Measurements from ENCODE around the gene SDCBP2.

The SDCBP2 gene

GRCh38 chr20:1269235-1269634, 59.7 kb downstream of the SDCBP2 start:
- TF ChIP-seq, protein P1, sequence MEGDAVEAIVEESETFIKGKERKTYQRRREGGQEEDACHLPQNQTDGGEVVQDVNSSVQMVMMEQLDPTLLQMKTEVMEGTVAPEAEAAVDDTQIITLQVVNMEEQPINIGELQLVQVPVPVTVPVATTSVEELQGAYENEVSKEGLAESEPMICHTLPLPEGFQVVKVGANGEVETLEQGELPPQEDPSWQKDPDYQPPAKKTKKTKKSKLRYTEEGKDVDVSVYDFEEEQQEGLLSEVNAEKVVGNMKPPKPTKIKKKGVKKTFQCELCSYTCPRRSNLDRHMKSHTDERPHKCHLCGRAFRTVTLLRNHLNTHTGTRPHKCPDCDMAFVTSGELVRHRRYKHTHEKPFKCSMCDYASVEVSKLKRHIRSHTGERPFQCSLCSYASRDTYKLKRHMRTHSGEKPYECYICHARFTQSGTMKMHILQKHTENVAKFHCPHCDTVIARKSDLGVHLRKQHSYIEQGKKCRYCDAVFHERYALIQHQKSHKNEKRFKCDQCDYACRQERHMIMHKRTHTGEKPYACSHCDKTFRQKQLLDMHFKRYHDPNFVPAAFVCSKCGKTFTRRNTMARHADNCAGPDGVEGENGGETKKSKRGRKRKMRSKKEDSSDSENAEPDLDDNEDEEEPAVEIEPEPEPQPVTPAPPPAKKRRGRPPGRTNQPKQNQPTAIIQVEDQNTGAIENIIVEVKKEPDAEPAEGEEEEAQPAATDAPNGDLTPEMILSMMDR (IDR thresholded peaks at IDR 0.05; ENCODE audit: unreplicated experiment in 3 of 3) = no peak
- H3K4me3 Mint-ChIP-seq = peak overlapping the region in 1 of 3 experiments; percentile 39
- peaks cover 8% of the 10 kb centered on the region for H3K27me3 Mint-ChIP-seq (ENCODE audit: low read depth)
- H3K27ac Mint-ChIP-seq = no peak overlapping the region
- H3K4me1 Mint-ChIP-seq = peaks cover 48% of the 10 kb centered on the region
- H3K9me3 Mint-ChIP-seq = no peaks in the 10 kb centered on the region
- no peaks in the 10 kb centered on the region for H3K36me3 Mint-ChIP-seq (ENCODE audit: low read depth)

- Mint-ChIP-seq H3K27me3 (ENCODE audit: low read depth) (peaks cover 3% of the 10 kb centered on the region), H3K36me3 (ENCODE audit: low read depth) (no peaks in the 10 kb centered on the region), H3K27ac (peak overlapping the region in 1 of 3 experiments; percentile 20), H3K9me3 (no peaks in the 10 kb centered on the region), H3K4me3 (peak overlapping the region; percentile 83 to 87 (median 85)), H3K4me1 (peaks cover 37% of the 10 kb centered on the region)
- TF ChIP-seq, protein P1 (IDR thresholded peaks at IDR 0.05; ENCODE audit: unreplicated experiment in 3 of 3) = no peak
Measured at GRCh38 chr20:1267809-1268374, 61.0 kb downstream of the SDCBP2 start.

DNA sequence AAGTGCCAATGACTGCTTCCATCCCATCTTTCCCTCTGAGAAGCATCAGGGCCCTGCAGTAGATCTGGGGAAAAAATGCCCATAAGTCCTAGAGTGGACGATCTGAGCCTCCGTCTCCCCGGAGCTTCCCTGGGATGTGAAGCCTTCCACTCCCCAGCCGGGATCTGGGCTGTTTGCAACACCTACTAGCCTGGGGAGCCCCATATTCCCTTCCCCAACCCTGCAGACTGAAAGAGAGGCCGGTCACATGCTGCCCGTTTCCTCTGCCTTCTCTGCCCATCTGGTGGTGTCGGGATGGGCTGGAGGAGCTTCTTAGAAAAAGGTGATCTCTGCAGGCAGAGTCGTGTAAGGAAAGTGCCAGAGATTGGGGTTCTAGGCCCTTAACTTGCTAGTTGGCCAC, 61.8 kb downstream of the SDCBP2 start:
- peak overlapping the region; percentile 83 to 87 (median 85) for H3K4me3 Mint-ChIP-seq
- TF ChIP-seq, protein P1 (IDR thresholded peaks at IDR 0.05; ENCODE audit: unreplicated experiment in 3 of 3) = no peak
- peaks cover 3% of the 10 kb centered on the region for H3K27me3 Mint-ChIP-seq (ENCODE audit: low read depth)
- H3K27ac Mint-ChIP-seq = no peak overlapping the region
- H3K4me1 Mint-ChIP-seq = peaks cover 33% of the 10 kb centered on the region
- H3K9me3 Mint-ChIP-seq = peaks cover 3% of the 10 kb centered on the region
- no peaks in the 10 kb centered on the region for H3K36me3 Mint-ChIP-seq (ENCODE audit: low read depth)

GRCh38 chr20:1266167-1266973, 62.6 kb downstream of the SDCBP2 start, which contains the start of gene SNPH:
Gene SNPH, plus strand, starts transcription at chr20:1266294. Its CDS starts 29,946 bp downstream, at chr20:1296240.
- TF ChIP-seq, protein P1 (IDR thresholded peaks at IDR 0.05; ENCODE audit: unreplicated experiment in 3 of 3) = no peak
- Mint-ChIP-seq H3K36me3 (ENCODE audit: low read depth) (no peaks in the 10 kb centered on the region), H3K4me1 (peaks cover 26% of the 10 kb centered on the region), H3K27ac (peak within 1 kb of the TSS; percentile 68 to 72 (median 69)), H3K27me3 (ENCODE audit: low read depth) (peaks cover 3% of the 10 kb centered on the region), H3K4me3 (peak within 1 kb of the TSS; percentile 83 to 87 (median 85)), H3K9me3 (peaks cover 3% of the 10 kb centered on the region)

GRCh38 chr20:1265916-1266166, 63.1 kb downstream of the SDCBP2 start:
- peaks cover 4% of the 10 kb centered on the region for H3K9me3 Mint-ChIP-seq
- TF ChIP-seq, protein P1 (IDR thresholded peaks at IDR 0.05; ENCODE audit: unreplicated experiment in 3 of 3) = no peak
- H3K27ac Mint-ChIP-seq = peak overlapping the region; percentile 68 to 72 (median 69)
- no peaks in the 10 kb centered on the region for H3K36me3 Mint-ChIP-seq (ENCODE audit: low read depth)
- peaks cover 26% of the 10 kb centered on the region for H3K4me1 Mint-ChIP-seq
- H3K4me3 Mint-ChIP-seq = peak overlapping the region; percentile 80 to 85 (median 83)
- H3K27me3 Mint-ChIP-seq (ENCODE audit: low read depth) = peaks cover 3% of the 10 kb centered on the region
